HG03103 (cell line): ENCODE measurements around the gene AMY1B.
"Not testable (repeated sequence)": the region's sequence is repeated elsewhere in the genome, so short reads cannot be mapped to it uniquely, and the experiment has no call there.

ENCODE experiments used
- ATAC-seq: cut with Tn5 transposase; IDR thresholded peaks from one replicate; pipeline ENCODE4 v1.9.1; 2021; ENCODE audit warnings: low read depth; ENCODE audit not compliant: unreplicated experiment

AMY1B gene

DNA sequence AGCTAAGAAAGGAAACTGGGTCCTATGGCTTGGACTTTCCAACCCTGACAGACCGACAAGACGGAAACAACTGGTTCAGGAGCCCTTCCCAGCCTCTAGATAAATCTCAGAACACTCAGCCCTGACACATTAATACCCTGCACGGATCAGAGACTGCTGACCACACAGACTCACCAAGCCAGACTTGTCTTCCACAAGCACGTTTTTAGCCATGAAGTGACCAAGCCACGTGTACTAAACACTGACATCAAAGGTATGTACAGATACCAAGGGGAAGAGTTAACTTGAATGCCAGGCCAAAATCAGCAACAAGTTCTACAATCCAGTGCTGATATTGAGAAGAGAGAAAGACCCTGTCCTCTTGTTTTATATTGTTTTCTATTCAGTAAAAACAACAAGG lies at the start of gene AMY1B:
AMY1B (minus strand) TSS at position 101 of the 400 bp plus-strand sequence. CDS start 571 bp downstream, outside the sequence.
- ATAC-seq: not testable (repeated sequence)

- ATAC-seq: not testable (repeated sequence)
Measured at GRCh38 chr1:103745040-103745439, 49.0 kb upstream of the AMY1B start.

- ATAC-seq: not testable (repeated sequence)
Measured at GRCh38 chr1:103744449-103744848, 48.4 kb upstream of the AMY1B start.

DNA sequence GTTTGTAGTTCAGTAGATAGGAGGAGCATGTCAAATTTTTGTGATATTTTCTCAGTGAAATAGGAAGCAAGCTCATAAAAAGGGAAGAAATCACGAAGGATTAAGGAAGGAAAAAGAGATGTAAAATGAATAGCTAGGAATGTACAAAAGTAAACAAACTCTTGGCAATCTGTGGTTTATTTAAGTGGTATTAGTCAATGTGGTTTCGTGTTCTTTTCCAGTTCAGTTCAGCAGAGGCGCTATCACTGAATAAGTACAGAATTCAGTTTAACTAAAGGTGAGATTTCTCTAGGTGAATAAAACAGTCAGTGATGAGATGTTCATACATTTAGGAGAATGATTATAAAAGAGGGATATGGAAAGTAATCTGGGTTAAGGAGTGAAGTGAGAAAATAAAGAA lies 42.0 kb upstream of the AMY1B start:
- not testable (repeated sequence) for ATAC-seq

DNA sequence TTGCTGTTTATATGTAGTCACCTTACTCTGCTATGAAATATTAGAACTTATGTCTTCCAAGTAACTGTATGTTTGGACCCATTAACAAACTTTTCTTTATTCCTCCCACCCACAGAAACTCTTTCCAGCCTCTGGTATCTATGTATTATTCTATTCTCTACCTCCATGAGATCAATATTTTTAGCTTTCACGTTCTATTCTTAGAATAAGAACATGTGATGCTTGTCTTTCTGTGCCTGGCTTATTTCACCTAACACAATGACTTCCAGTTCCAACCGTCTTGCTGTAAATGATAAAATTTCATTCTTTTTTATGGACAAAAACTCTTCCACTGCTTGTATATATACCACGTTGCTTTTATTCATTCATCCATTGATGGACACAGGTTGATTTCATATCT lies 39.3 kb upstream of the AMY1B start:
- ATAC-seq: not testable (repeated sequence)

DNA sequence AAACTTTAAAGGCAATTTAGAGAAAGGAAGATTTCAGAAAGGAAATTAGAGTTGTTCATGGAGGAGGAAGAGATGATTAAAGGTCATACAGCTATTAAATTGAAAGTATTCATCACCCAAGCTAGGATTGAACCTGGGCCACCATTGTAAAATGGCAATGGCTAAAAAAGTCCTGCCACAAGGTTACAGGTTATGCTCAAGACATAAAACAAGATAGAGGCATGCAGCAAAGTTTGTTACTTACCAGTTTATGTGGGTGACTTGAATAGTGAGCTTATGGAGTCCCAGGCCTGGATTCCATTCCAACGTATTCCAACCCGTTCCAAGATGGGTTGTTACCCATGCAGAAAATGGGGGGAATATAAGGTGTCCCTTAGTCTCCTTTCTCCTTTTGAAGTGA lies 25.5 kb upstream of the AMY1B start:
- ATAC-seq: not testable (repeated sequence)

GRCh38 chr1:103717404-103717803 lies 21.4 kb upstream of the AMY1B start:
- ATAC-seq: not testable (repeated sequence)

GRCh38 chr1:103710381-103710780 lies 14.4 kb upstream of the AMY1B start:
- not testable (repeated sequence) for ATAC-seq

DNA sequence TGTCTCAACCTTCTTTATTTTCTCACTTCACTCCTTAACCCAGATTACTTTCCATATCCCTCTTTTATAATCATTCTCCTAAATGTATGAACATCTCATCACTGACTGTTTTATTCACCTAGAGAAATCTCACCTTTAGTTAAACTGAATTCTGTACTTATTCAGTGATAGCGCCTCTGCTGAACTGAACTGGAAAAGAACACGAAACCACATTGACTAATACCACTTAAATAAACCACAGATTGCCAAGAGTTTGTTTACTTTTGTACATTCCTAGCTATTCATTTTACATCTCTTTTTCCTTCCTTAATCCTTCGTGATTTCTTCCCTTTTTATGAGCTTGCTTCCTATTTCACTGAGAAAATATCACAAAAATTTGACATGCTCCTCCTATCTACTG lies 11.7 kb upstream of the AMY1B start:
- ATAC-seq: not testable (repeated sequence)

DNA sequence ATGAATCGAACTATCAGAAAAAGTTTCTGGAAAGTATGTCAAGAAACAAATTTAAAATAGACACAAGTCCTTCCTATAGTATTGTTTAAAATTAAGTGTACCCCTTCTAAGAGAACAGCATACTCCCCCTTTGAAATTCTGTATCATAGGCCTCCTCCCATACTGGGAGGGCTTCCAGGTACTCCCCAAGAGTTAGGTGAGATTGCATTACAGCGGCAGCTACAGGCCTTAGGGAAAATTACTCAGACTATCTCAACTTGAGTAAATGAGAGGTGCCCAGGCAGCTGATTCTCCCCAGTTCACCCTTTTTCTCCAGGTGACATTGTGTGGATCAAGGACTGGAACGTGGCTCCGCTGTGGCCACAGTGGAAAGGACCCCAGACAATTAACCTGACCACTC lies 5.2 kb upstream of the AMY1B start:
- not testable (repeated sequence) for ATAC-seq

GRCh38 chr1:103700669-103701068 lies 4.7 kb upstream of the AMY1B start:
- not testable (repeated sequence) for ATAC-seq

DNA sequence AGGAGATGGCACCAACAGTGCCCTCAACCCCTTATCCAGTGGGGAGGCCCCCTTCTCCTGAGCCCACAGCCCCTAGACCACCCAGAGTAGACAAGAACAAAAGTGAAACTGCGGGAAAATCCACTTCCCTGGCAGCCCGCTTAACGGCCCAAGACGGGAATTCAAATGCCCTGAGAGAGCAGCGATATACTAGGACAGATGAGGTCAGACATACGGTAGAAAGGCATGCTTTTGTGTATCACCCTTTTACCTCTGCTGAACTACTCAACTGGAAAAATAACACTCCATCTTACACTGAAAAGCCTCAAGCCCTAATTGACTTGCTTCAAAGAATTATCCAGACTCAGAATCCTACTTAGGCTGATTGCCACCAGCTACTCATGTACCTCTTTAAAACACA lies 1.4 kb upstream of the AMY1B start:
- ATAC-seq: not testable (repeated sequence)

DNA sequence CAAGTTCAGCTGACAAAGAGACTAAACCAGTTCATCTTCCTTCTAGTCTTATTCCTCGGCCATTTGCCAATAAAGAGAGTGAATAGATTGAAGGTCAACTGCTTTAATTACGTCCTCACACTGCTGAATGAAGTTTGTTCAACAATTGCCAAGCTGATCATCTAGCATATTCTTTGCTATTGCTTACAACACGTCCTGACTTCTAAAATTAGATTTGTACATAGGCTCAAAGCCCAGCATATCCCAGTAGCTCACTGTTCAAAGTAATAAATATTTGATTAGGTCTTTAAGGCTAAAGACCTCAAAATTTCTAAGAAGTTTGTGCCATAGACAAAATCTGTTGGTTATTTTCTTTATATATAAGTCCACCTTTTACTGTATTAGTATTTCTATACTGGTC lies 19.7 kb downstream of the AMY1B start:
- not testable (repeated sequence) for ATAC-seq

DNA sequence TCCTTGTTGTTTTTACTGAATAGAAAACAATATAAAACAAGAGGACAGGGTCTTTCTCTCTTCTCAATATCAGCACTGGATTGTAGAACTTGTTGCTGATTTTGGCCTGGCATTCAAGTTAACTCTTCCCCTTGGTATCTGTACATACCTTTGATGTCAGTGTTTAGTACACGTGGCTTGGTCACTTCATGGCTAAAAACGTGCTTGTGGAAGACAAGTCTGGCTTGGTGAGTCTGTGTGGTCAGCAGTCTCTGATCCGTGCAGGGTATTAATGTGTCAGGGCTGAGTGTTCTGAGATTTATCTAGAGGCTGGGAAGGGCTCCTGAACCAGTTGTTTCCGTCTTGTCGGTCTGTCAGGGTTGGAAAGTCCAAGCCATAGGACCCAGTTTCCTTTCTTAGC lies 40.5 kb downstream of the AMY1B start, which contains the start of gene AMY1A:
AMY1A (plus strand) TSS at position 301 of the 400 bp plus-strand sequence. CDS start 571 bp downstream, outside the sequence.
- ATAC-seq: not testable (repeated sequence)

DNA sequence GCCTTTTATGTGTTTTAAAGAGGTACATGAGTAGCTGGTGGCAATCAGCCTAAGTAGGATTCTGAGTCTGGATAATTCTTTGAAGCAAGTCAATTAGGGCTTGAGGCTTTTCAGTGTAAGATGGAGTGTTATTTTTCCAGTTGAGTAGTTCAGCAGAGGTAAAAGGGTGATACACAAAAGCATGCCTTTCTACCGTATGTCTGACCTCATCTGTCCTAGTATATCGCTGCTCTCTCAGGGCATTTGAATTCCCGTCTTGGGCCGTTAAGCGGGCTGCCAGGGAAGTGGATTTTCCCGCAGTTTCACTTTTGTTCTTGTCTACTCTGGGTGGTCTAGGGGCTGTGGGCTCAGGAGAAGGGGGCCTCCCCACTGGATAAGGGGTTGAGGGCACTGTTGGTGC lies 41.9 kb downstream of the AMY1B start:
- not testable (repeated sequence) for ATAC-seq

DNA sequence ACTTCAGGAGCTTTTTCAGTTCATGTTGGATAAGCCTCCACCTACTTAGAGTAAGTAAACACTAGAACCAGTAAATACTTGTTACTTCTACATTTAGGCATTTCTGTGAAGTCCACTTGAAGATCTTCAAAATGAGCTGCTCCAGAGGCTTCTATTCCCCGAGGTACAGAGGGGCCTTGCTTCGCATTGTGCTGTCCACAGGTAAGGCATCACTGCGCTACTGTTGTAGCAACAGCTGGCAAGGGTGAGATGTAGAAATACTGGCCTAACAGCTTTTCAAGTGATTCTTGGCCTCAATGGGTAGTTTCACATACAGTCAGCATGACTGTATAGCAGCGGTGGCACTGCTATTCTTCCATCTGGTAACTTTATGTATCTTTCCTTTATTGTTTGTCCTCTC lies 45.1 kb downstream of the AMY1B start:
- ATAC-seq: not testable (repeated sequence)

GRCh38 chr1:103650305-103650704 lies 45.7 kb downstream of the AMY1B start:
- not testable (repeated sequence) for ATAC-seq

GRCh38 chr1:103643908-103644307 lies 52.1 kb downstream of the AMY1B start:
- ATAC-seq: not testable (repeated sequence)

DNA sequence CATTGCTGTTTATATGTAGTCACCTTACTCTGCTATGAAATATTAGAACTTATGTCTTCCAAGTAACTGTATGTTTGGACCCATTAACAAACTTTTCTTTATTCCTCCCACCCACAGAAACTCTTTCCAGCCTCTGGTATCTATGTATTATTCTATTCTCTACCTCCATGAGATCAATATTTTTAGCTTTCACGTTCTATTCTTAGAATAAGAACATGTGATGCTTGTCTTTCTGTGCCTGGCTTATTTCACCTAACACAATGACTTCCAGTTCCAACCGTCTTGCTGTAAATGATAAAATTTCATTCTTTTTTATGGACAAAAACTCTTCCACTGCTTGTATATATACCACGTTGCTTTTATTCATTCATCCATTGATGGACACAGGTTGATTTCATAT lies 54.8 kb downstream of the AMY1B start:
- ATAC-seq: not testable (repeated sequence)
